Cardiac fibroblast (primary cell): ENCODE results near the gene NFATC1.

Experiments
- DNase-seq, 2 donors: peaks; one replicate each; pipeline versions ENCODE4 v3.0.0 to v3.0.0-alpha.2; 2010; ENCODE audit warnings: low read depth in 2 of 2
- H3K4me3 ChIP-seq, 2 donors: replicated peaks in 1 of 2; 1 replicate in 1 of 2; 2 replicates in 1 of 2; pipeline ENCODE4 v1.5.1; 2011; ENCODE audit warnings: low read depth in 2 of 2, low read length in 2 of 2, mild to moderate bottlenecking in 2 of 2, moderate library complexity in 1 of 2
- TF ChIP-seq, protein P1 (sequence below): IDR thresholded peaks from one replicate; pipeline ENCODE4 v1.5.1; 2011; ENCODE audit warnings: low read depth, mild to moderate bottlenecking, low read length, inconsistent platforms

Gene NFATC1

DNA sequence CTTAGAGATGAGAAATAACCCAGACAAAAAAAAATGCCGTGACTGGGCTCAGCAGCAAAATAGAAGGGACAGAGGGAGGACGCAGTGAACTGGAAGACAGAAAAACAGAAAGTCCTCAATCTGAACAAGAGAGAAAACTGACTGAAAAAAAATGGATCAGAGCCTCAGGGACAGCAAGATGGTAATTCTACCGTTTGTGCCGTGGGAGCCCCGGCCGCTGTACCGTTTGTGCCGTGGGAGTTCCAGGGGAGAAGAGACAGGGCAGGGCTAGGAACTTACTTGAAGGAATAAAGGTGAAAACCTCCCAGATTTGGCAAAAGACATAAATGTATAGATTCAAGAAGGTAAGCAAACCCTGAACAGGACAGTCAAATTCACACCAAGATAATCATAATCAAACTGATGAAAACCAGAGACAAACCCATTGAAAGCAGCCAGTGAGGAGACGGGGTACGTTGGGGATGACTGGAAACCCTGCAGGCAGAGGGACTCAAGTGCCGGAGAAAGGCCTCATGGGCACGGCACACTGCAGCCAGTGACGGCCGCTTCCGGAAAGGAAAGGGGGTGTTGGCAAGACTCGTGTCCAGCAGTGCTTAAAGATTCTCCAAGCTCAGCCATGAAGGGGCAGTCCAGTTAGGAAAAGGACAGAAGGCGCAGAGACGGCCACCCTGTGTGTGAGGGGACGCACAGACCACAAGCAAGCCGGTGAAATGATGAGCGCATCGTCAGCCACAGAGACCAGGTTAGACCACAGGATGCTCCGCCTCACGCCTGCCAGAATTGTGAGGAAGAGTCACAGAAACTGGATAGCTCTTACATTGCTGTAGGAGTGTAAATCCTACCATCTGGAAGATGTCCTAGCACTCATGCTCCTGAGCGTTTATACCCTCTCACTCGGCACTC, 40.0 kb upstream of the NFATC1 start:
- no peak overlapping the region for H3K4me3 ChIP-seq
- DNase-seq = no peak
- TF ChIP-seq, protein P1, sequence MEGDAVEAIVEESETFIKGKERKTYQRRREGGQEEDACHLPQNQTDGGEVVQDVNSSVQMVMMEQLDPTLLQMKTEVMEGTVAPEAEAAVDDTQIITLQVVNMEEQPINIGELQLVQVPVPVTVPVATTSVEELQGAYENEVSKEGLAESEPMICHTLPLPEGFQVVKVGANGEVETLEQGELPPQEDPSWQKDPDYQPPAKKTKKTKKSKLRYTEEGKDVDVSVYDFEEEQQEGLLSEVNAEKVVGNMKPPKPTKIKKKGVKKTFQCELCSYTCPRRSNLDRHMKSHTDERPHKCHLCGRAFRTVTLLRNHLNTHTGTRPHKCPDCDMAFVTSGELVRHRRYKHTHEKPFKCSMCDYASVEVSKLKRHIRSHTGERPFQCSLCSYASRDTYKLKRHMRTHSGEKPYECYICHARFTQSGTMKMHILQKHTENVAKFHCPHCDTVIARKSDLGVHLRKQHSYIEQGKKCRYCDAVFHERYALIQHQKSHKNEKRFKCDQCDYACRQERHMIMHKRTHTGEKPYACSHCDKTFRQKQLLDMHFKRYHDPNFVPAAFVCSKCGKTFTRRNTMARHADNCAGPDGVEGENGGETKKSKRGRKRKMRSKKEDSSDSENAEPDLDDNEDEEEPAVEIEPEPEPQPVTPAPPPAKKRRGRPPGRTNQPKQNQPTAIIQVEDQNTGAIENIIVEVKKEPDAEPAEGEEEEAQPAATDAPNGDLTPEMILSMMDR = no peak

DNA sequence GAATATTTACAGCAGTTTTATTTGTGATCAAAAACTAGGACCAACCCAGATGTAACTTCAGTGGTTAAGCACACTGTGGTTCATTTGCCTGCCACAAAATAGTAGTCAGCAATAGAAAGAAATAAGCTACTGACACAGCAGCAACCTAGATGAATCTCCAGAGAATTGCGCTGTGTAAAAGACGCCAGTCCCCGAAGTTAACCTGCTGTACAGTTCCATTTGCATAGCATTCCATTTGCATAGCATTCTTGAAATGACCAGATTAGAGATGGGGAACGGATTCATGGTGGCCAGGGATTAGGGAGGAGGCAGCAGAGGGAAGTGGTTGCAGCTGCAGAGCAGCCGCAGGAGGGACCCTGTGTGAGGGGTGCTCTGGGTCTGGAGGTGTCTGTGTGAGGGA, 39.3 kb upstream of the NFATC1 start:
- DNase-seq = no peak
- no peak overlapping the region for H3K4me3 ChIP-seq
- TF ChIP-seq, protein P1 = no peak

DNA sequence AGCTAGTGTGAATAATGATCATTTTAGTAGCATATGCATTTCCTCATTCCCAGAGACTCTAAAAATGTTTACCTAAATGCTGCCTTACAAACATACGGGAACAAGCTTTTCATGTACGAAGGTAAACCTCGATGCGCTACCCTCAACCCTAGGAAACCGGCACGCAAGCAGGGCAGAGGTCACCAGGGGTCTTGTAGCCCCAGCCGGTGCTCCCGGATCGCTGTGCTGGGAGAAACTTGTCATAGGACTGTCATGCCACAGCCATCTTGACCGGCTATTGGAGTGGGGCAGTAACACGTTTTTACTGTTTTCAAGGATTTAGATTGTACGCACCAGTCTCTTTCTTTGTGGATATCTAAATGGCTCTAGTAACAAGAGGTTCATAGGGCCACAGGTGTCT, 34.8 kb upstream of the NFATC1 start:
- TF ChIP-seq, protein P1 = no peak
- no peak for DNase-seq
- H3K4me3 ChIP-seq = no peak overlapping the region

DNA sequence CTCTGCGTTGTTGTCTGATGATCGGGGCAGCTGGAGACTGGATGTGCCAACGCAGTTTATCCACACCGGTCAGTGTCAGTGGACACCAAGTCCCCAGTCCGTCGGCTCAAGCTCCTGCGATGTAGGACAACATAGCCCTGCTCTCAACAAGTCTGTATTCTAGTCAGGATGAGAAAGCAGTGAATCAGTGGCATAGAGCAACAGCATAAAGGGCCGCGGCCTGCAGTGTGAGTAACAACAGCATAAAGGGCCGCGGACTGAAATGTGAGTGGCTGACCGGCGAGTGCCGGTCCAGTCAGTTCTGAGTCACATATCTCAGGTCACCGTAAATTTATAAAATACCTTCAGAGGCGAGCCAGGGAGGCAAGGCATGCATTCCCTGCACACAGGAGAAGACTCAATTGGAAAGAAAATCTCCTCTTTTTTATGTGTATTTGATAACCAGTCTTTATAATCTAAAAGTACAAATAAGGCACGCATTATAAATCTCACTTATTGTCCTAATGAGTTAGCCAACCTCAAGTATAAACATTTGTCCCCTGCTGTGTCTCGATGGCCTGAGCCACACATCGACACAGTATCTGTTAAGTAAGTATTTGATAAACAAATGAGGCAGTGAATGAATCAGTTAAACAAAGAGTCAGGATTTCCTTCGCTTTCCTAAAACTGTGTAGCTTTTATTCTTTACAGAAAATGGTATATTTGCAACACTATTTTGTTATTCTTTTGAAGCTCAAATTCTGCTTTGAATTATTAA, 33.8 kb upstream of the NFATC1 start:
- TF ChIP-seq, protein P1 = no peak
- H3K4me3 ChIP-seq = no peak overlapping the region
- peak in 1 of 2 donors; percentile 83 for DNase-seq

DNA sequence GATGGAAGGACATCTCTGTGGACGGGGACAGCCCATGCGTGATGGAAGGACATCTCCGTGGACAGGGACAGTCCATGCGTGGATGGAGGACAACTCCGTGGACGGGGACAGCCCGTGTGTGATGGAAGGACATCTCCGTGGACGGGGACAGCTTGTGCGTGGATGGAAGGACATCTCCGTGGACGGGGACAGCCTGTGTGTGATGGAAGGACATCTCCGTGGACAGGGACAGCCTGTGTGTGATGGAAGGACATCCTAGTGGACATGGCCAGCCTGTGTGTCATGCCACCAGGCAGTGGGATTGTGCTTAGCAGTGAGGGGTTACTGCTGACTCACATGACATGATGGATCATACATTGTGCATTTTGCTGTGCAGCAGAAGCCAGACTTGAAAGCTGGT, 30.0 kb upstream of the NFATC1 start:
- no peak for DNase-seq
- no peak overlapping the region for H3K4me3 ChIP-seq
- TF ChIP-seq, protein P1 = no peak

DNA sequence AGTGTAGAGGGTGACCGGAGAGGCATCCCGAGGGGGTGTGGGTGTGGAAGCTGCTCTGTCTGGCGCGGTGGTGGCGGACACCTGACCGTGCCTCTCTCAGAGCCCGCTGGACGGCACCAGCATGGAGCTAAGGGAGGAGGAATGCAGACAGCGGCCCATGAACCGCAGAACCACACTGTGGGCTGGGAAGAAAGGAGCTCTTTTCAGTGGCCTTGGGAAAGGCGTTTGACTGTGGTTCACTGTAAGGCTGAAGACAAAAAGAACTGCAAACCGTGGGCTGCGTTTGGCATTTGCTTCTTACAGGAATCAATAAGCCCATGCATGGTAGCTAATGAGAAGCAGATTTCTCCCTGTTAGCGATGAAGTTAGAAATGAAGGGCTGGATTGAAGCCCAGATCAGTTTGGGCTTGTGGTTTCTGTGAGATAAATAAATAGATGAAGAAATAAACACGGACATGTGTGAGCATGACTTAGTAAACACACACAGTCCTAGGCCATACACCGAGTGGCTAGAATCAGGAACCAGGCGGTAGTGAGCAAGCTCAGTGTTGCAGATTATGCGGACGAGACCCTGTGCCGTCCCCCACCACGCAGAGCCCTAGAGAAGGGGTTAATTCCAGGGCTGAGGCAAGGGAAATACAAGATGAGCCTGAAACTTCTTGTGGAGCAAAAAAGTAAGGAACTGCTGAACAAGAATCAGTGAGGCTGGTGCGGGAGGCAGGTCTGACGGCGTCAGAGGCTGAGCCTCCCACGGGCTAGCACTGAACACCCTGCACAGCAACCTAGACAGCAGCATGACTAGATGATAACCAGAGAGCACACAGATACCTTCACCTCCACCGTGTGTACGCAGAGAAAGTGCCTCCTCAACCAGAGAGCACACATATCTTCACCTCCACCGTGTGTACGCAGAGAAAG, 29.3 kb upstream of the NFATC1 start:
- TF ChIP-seq, protein P1 = no peak
- DNase-seq = peak in 1 of 2 donors; percentile 21
- H3K4me3 ChIP-seq = no peak overlapping the region
